AG20443 (cell line): ENCODE data around the gene SLC6A6.

Source experiments
- DNase-seq: peaks from one replicate; pipeline ENCODE4 v3.0.0; 2012; ENCODE audit warnings: low spot score, mixed read lengths

SLC6A6 gene

DNA sequence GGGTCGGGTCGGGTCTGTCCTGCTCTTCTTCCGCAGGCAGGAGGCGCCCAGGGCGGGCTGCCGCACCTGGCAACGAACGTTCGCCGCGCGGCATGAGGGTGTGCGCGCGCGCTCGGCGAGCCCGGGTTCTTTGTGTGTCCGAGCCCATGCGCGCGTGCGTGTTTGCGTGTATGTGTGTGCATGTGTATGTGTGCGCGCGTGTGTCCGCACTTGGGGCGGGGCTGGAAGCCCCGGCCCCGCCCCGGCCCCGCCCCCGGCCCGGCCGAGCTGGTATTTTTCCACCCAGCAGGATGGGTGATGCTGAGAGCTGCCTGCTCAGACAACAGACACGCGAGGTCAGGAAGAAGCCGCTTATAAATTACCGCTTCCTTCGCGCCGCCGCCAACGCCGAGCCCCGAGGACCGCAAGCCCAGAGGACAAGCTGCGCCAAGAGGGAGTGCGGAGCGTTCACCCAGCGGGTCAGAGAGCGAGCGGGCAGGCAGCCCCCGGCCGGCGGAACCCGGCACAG is at the start of gene SLC6A6:
Gene SLC6A6, plus strand, starts transcription at position 303 of the 508 bp plus-strand sequence. CDS start 41,029 bp downstream, outside the sequence.
- peak; percentile 96 for DNase-seq

DNA sequence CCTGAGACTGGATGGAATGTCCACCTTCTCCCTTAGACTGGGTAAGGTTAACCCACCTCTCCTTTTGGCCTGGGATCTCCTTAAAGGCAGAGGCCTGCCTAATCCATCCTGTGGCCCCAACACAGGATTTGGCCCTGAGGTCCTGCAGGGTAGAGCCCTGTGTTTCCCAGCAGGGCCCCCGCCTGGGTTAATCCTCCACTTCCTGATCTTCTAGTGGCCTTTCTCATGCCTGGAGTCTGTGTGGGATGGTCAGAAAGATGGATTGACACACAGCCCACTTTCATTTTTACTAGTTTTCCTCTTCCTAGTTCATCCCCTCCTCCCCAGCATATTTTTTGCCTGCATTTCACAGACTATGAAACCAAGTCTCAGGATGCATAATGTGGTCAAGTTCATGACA is 48.9 kb upstream of the SLC6A6 start:
- DNase-seq: no peak

DNA sequence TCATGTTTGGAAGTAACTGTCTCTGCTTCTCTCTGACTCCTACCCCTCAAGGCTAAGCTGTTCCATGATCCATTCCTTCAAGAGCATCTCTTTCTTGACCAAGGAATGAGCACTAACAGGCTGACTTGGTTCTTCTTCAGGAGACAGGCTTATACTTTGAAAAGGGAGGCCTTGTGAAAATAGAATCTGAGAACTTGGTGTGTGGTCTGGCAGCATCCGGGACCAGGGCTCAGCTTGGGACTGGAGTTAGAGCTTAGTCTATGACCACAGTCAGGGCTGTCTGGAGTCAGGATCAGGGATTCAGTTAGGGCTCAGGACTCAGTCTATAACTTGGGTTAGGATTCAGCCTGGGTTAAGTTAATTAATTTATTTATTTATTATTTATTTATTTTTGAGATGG is 44.9 kb upstream of the SLC6A6 start:
- DNase-seq: no peak

DNA sequence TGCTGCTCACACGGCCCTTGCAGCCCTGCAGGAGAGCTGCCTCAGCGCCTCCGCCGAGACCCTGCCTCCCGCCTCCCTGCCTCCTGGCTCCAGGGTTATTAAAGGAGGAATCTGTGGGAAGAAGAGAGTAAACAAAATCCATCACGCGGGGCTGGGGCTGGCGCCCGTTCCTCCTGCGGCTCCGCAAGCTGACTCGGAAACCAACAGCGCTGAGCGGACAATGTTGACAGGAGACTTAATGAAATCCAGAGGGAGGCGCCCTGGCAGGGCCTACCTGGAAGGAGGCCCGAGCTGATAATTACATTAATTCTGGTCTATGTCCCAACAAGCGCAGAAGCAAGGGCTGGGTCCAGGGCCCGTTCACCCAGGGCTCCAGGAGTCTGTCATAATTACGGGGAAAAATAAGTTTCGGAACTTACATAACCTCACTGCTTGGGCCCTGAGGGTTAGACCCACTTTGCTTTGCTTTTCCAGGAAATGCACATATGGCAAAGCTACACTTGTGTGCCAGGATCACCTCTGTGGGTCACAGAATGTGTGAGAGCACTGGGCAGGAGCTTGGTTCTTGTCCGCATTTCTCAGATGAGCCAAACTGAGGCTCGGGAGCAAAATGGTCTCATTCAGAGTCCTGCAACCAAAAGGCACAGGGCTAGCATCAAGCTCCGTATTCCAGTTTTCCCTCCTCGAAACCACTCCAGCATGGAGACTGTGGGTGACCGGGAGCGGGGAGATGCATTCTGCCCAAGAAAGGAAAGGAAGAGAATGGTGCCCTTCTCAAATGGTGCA is 43.8 kb upstream of the SLC6A6 start:
- DNase-seq: peak; percentile 73

- DNase-seq: no peak
Observed at GRCh38 chr3:14359348-14359747, 43.1 kb upstream of the SLC6A6 start.

DNA sequence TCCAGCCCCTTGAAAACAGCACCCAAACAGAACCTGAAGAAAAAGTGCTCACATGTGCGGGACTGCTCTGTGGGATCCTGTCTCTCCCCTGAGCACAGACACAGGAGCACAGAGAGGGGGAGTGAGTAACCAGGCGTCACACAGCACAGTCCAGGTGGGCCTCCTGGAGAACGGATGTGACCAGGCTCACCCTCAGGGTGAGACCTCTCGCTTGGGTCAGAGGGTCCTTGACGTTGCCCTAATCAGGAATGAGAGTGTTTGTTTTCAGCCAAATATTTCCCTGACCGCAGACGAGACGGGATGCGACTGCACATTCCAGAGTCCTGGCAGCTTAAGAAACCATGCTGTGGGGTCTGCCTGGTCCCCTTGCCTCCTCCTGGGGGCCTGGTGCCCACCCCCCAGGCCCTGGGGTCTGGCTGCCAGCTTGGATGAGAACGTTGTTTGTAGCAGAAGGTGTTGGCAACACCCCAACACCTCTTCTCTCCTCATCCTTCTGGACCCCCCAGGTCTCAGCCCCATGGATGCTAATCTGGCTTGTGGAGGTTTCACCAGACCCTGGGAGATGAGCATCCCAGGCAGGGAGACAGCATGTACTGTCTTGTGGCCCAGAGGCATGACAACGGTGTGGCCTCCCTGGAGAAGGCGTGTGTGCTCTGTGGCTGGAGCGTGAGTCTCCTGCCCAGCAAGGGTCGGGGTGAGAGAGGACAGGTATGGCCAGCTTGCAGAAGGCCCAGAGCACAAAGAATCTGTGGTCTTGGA is 42.1 kb upstream of the SLC6A6 start:
- no peak for DNase-seq

GRCh38 chr3:14361068-14361677 is 41.2 kb upstream of the SLC6A6 start:
- no peak for DNase-seq

- DNase-seq: no peak
Observed at GRCh38 chr3:14362890-14363289, 39.5 kb upstream of the SLC6A6 start.

- no peak for DNase-seq
Observed at GRCh38 chr3:14363379-14363778, 39.0 kb upstream of the SLC6A6 start.

DNA sequence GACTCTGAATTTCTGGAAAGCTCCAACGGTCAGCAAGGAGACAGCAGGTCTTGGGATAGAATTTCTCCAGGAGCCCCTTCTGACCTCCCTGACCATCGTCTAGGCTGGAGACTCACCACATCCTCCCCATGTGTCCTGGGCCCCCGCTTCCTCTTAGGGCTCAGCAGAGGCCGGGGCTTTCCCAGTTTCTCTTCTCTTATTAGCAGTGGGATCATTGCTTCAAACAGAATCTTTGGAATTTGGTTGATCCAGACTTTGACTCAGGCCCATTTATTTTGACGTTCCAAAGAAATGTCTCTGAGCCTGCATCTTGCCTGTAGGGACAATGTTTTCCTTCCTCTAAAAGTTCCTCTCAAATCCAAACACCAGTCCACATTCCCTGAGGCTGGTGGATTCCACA is 38.4 kb upstream of the SLC6A6 start:
- DNase-seq: no peak

DNA sequence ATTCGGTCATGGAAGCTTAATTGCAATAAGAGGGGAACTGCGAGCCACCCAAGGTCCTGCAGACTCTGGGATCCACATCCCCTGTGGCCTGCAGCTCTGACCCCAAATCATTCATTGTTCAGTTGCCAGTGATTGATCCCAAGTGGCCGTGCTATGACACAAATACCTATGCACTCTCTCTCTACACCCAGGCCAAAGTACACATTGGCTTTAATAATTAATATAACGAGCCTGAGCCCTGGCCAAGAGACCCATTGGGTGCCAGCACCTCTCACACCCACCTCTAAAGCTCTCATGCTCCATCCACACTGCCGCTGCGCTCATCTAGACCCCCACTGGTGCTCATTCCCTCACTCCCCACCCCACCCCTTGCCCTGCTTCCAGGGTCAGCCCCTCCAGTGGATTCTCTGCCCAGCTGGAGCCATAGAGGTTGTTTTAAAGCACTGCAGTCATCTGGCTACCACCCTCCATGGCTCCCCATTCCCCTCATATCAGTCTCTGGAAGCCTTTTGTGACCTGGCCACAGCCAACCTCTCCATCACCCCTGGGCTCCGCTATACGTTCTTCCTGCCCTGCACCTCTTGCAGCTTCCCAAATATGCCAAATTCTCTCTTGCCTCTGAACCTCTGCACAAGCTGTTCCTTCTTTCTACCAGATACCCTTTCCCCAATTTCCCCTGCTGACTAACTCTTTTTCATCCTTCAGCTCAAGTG is 37.7 kb upstream of the SLC6A6 start:
- DNase-seq: no peak

- DNase-seq: no peak
Observed at GRCh38 chr3:14366248-14366647, 36.2 kb upstream of the SLC6A6 start.

DNA sequence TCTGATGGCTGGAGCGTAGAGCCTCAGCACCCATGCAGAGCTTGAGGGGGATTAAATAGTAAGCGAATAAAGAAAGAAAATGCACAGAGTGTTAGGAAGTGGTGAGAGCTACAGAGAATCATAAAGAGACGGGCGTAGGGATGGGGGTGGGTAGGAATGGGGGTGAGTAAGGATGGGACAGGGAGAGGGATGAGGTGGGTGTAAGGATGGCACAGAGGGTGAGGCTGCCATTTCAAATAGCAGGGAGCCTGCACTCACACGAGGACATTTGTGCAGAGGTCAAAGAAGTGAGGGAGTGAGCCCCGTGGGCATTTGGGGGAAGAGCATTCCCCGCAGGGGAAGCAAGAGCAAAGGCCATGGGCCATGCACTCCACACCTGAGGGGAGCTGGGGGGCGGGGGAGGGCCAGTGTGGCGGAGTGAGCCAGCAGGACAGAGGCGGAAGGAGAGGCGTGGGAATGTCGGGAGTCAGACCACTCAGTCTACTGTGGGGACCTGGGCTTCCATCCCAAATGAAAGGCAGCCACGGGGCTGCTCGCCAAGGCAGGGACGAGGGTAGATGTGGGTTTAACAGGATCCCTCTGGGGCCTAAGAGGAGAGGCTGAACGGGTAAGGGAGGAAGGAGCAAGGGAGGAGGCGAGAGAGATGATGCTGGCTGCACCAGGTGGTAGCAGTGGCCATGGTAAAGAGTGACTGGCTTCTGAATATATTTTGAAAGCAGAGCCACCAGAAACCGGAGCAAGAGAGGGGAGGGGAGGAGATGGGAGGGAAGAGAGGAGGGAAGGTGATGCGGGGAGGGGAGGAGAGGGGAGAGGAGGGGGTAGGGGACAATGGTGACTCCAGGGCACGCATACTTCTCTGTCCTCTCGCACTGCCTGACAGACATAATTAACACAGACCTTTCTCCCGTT is 35.2 kb upstream of the SLC6A6 start:
- DNase-seq: no peak

DNA sequence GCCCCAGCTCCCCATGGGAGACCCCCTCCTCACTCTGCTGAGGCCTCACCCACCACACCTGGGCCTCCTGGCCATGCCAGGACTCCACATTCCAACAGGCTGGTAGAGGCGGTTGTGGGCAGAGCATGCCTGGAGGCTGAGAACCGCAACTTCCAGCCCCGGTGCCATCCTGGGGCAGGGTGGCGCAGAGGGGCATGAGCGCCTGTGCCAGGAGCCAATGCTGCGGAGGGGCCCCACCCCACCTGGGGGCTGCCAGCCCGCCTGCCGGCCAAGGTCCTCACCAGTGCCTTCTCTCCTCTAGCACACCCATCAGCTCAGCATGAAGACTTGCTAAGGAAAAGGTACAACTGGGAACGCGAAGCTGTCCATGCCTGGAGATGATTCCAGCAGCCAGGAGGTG is 34.3 kb upstream of the SLC6A6 start:
- no peak for DNase-seq

DNA sequence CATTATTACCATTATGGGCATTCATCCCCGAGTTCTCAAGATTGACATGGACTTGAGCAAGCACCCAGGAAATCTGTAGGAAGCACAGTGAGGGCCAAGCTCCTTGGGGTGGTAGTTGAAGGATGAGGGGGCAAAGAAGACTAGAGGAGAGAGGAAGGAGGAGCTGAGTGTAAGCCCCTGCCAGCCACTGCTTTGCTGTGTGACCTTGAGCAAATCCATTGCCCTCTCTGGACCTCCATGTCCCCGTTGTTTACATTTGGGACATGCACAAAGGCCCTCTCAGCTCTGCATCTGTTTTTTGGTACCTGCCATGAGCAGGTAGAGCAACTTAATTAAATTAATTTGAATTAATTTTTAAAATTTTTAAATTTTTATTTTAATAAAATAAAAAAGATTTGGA is 33.5 kb upstream of the SLC6A6 start:
- no peak for DNase-seq

- no peak for DNase-seq
Observed at GRCh38 chr3:14369675-14370669, 32.4 kb upstream of the SLC6A6 start.

- DNase-seq: no peak
Observed at GRCh38 chr3:14370720-14371572, 31.5 kb upstream of the SLC6A6 start.

DNA sequence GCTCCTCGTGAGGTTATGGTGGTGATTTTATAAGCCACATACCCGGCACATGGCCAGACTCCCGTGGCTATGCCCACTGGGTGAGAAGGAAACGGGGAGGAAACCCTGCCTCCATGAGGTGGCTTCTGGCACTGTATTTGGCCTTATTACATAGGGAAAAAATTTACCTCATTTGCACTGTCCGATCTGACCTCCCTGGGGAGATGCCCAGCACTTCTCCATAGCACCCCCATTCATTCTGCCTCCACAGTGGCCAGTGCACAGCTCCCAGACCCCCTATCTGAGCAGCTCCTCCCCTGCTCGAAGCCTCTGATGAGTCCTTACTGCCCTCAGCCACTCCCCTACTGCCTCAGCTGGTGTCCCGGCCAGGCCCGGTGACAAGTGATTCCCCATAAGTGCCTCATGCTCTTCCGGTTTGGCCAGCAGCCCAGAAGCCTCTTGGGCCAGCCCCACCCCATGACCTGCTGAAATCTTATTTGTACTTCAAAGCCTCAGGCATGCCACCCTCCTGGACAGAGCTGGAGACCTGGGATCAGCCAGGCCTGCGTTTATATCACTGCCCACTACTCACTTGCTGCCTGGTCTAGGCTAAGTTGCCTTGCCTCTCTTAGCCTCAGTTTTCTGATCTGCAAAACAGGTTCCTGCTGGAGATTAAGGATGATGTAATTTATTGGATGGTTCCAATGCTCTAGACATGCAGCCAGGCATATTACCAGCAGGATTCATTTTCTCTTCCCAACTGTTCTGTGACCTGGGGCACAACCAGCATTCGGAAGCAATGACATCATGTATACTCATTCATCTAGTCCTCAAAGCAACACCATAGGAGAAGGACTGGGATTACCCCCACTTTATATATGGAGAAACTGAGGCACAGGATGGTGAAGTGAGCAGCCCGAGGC is 30.6 kb upstream of the SLC6A6 start:
- peak; percentile 83 for DNase-seq
